ENCODE results near the gene SNED1.

Gene SNED1

DNA sequence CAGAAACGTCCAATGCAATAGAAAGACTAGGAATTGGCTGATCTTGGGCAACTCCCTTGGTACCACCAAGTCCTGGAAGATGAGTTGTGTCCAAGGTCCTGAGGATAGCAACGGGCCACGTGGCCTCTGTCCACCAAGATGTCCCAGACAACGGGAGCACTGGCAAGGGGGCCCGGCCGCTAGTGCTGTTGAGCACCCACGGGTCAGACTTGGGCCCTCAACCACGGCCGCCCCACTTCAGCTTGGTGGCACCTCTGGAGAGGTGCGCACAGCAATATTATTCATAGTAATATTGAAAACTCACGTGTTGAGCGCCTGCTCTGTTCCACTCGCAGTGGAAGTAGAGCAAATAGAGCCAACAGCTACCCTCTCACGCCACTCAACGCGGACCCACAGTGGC, 131.9 kb downstream of the SNED1 start:
- no peak for DNase-seq (ENCODE audit: low read depth)

DNA sequence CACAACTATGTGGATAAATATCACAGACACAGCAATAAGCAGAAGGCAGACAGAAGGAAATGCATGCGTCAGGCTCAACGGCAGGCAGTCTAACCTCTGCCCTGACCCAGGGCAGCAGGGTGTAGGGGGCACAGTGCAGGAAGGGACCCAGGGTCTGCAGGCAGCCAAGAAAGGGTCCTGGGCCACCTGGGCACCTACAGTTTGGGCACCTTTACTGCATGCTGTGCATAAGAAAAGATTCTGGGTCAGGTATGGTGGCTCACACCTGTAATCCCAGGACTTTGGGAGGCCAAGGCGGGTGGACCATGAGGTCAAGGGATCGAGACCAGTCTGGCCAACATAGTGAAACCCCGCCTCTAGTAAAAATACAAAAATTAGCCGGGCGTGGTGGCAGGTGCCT, 133.1 kb downstream of the SNED1 start:
- DNase-seq (ENCODE audit: low read depth), result no peak

DNA sequence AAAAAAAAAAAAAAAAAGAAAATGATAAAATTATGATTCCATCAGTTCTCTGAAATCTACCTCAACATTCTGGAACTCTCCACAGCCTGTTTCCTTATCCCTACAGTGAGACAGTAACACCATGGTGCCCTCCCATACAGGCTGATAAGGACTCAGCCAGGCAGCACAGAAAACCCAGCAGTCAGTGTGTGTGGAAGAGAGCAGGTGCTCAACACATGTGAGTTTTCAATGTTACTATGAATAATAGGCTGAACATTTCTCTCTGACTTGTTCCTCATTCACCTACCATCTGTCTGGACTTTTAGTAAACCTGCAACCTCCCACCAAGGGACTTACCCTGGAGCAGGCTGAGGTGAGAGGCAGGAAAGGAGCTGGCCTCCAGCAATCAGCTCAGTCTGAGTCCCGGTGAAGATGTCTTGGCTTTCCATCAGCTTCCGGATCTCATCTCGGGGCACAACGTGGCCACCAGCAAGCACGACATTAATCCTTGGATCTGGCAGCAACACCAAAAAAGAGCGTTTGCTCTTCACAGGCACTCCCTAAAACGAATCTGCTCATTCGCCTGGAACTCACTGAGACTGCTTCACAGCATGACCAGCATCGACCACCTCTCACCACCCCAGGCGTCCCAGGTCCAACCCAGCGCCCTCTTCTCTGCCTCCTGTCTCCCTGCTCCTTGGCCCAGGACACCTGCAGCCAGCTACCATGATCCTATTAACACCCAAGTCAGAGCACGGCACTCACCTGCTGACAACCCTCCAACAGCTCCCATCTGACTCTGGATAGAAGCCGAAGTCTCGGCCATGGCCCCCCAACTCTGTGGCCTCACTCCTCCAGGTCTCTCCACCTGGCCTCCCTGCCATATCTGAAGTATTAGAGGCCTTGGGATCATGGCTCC, 134.4 kb downstream of the SNED1 start:
- DNase-seq (ENCODE audit: low read depth), result no peak

DNA sequence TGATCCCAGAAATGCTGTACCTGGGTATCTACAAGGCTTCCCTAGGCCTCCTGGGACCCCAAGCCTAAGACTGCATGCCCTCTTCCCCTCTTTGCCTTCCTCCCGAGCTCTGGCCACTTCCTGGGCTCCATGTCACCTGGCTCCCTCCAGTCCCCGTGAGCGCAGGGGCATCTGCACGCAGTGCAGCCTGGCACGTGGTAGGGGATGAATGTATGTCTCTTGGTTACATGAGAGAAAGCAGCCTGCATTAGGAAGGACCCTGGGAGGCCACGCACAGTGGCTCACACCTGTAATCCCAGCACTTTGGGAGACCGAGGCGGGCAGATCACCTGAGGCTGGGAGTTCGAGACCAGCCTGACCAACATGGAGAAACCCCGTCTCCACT, 135.0 kb downstream of the SNED1 start:
- DNase-seq (ENCODE audit: low read depth), result no peak

DNA sequence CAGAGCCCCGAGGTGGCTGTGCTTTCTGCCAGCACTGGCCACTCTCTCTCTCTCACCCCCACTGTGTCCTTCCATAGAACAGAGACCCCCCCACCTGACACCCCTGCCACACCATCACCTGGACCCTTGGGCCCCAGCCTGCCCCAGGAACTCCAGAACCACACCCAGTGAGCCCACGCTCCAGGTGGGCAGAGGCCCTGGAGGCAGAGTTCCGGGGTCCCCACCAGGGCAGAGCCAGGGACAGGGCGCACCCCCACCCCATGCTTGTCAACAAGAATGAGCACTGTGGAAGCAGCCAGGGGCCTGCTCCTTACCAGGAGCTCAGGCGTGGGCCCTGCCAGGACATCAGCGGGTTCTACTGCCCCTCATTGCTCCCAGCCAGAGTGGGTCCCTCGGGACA, 136.3 kb downstream of the SNED1 start:
- no peak for DNase-seq (ENCODE audit: low read depth)

DNA sequence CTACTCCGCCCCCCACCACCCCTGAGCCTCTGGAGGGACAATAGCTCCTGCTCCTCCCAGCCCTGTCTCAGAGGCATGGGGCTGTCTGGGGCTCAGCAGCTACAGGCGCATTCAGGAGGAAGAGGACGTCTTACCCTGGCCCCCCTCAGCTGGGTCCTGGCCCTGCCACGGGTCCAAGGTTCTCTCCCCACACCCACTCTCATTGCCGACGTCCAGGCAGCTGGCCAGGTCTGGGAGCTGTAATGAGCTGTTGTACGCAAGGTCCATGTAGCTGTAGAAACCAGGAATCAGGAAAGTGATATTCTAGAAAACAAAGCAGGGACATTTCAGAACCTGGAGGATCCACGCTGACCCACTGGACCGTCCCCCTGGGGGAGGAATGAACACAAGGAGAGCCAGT, 137.3 kb downstream of the SNED1 start:
- no peak for DNase-seq (ENCODE audit: low read depth)

DNA sequence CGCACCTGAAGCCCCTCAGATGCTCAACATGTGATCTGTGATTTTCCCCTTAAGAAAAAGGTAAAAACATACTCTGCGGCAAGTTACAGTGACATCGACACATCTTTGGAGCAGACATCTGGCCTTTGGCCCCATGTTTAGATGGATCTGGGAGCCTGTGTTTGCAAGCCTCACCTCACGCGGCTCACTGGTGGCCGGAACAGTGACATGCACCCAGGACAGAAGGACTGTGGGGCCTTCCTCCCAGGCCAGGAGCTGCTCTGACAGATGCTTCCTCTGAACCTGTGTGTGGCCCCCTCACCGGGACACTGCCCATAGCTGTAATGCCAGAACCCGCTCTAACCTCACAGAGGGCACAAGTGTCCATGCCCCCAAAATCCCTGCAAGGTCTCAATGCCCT, 137.8 kb downstream of the SNED1 start:
- DNase-seq (ENCODE audit: low read depth), result no peak

DNA sequence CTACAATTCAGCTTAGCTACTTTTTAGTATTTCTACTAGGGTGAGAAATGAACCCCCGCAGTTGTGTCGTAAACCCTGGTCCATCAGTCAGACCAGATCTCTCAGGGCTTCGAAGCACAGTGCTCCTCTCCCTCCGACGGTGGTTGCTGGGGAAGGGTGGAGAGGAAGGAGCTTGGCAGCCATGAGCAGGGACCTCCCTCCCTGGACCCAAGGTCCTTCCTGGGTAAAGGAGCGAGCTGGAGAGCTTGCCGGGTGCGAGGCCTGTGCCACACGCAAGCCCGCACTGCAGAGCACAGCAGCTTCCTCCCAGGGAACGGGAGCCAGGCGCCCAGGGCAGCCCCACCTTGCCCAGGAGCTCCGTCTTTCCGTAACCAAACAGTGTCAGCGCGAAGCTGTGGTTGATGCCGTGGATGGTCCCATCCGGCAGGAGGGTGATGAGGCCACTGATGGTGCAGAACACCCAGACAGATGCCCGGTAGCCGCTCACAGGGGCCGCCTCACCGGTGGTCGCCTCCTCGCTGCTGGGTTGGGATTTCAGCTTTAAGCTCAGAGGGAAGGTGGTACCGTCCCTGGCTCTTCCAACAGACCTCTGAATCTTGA, 138.3 kb downstream of the SNED1 start:
- DNase-seq (ENCODE audit: low read depth), result no peak

DNA sequence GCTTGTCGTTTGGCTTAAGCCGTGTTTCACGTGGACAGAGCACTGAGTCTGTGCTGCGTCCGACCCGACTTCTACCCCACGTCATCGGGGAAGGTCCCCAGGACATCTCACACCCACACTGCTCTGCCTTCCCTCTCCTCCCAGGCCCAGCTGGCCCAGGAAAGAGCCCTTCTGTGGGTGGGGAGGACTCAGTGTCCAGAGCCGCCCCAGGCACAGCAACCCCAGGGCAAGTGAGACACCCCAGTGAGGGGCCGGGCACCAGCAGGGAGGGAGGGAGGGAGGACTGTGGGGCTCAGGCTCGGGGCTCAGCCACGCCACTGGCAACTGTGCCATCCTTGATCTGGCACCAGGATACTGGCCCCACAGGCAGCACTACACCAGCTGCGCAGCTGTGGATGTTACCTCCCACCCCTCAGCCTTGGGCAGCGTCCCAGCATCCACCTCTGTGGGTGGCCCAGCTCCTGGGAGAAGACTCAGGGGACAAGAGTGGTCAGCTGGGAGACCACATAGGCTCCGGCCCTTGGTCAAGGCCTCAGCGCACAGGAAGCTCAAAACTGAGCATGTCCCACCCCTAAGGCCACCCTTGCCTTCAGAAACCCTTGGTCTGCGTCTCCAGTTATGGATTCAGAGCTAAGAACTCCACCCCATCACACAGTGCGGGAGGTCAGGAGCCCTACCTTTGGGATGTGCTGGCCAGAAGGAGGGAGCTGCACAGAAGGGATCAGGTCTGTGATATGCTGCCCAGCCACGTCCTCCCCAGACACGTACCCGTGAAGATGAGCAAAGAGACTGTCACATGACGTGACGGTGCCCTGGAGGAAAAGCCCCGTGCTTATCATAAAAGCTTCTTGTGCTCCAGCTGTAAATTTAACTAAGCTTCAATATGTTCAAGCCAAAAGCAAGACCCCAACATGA, 139.1 kb downstream of the SNED1 start:
- no peak for DNase-seq (ENCODE audit: low read depth)

DNA sequence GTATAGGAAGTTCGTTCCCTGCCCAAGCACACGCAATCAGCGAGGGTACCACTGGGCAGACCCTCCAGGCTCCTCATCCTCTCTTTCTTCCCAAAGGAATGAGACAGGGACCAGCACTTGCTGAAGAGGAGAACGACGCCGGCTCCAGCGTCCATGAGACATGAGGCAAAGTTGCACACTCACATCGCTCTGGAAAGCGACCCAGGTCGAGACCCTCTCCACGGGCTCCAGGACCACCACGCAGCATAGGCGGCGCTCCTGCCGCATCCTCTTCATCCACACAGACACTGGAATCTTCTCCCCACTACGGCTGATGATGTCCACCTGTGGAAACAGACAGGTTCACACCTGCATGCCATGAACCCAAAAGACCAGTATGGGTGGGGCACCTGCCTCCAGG, 140.1 kb downstream of the SNED1 start:
- DNase-seq (ENCODE audit: low read depth), result no peak

DNA sequence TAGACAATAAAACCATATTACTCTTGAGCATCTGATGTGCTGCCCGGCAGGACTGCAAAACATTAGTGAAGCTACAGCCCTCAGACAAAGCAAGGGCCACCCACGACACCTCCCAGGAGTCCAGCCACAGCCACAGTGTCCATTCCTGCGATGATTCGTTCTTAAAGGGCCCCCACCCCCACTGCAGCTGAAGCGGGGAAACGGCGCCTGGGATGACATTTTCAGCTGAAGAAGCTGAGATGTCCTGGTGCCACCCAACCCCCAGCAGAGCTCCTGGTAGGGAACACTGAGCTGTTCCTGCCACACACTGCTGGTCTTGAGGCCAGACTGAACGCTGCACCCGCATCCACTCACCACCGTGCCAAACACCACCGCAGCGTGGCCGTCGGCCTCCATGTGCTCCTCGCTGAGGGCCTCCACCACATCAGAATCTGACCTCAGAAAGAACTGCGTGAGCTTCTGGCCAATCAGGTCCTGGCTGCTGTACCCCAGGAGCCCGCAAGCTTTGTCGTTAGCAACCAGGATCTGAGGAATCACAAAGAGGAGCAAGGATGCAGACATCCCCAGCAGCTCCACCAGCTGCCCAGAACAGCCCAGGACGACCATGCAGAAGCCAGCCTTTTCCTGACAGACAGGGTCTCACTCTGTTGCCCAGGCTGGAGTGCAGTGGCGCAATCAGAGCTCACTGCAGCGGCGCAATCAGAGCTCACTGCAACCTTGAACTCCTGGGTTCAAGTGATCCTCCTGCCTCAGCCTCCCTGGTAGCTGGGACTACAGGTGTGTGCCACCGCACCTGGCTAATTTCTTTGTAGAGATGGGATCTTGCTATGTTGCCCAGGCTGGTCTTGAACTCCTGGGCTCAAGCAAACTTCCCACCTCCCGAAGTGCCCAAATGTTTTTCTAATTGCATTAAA, 141.4 kb downstream of the SNED1 start:
- no peak for DNase-seq (ENCODE audit: low read depth)

DNA sequence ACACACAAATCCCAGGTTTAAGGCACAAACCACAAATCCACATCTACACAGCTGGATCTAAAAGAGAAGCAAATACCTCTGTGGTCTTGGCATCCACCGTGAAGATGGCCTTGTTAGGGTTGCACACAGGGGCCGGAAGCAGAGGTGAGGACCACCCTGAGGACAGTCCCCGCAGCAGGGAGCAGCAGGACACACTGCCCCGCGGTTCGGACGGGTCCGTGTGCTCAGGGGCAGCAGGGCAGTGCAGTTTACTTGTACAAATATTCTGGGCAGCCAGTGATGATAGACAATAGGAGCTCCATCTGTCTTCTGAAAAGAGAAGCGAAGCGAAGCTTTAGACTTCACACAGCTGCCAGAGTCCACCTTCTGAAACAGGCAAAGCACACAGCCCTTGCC, 142.0 kb downstream of the SNED1 start:
- no peak for DNase-seq (ENCODE audit: low read depth)

DNA sequence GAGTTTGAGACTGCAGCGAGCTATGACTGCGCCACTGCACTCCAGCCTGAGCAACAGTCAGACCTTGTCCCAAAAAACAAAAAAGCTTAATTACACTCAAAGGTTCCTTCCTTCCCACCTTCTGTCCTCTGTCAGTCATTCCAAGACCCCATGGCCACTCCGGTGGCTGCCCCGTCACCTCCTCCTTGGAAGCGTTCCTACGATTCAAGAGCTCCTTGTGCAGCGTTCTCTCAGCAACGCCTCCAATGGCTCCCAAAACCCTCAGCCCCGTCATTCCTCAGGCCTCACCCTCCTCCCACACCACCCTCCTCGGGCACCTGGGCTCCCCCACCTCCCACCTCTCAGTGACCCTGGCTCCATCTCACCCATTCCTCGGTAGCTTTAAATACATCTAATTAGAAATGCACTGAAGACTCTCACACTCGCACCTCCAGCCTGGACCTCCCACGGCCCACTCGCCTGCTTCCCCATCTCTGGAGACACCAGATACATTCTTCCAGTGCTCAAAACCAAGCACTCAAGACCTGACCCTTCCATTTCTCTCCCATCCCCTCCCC, 142.9 kb downstream of the SNED1 start:
- no peak for DNase-seq (ENCODE audit: low read depth)

DNA sequence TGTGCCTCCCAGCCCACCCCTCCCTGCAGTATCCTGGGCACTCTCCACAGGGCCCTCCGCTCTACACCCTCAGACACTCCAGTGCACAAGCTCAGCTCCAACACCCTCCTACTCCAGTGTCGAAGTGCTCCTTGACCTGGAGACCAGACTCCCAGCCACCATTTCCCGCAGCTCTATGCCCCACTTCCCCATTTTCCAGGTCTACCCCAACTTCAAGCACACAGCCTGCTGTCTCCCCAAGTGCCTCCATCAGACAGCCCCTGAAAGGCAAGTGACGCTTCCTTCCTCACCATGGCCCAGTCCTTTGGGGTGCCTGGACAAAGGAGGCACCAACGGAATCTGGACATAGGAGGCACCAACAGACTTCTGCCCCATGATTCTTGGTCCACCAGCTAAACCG, 143.6 kb downstream of the SNED1 start:
- DNase-seq (ENCODE audit: low read depth), result no peak

DNA sequence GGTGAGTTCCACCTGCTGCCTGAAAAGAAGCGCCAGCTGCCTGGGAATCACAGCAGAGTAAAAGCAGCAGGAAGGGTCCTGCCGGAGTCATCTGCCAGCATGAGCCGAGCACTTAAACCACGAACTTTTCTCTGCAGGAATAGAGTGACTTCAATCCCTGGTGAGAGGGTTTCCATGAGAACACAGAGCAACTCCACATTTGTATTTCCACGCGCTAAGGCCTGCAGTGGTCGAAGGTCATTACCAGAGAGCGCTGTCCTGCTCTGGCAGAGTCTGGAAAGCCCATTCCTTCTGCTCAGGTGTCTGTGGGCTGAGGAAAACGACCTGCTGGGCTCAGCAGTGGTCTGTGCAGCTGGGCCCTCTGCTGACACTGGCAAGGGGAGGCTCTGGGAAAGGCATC, 144.2 kb downstream of the SNED1 start:
- no peak for DNase-seq (ENCODE audit: low read depth)
